Mesodermal cell (in vitro differentiated cells): ENCODE results near the gene LDLRAP1.

Experiments used
- H3K27ac ChIP-seq: 2 replicates; pipeline ENCODE4 v1.7.0; 2013; ENCODE audit warnings: mild to moderate bottlenecking, low read depth, low read length, moderate library complexity; ENCODE audit not compliant: severe bottlenecking
- H3K36me3 ChIP-seq: 2 replicates; pipeline ENCODE4 v1.7.1; 2013; ENCODE audit warnings: mild to moderate bottlenecking, low read length, moderate library complexity; ENCODE audit not compliant: control insufficient read depth, insufficient read depth
- H3K4me1 ChIP-seq: one replicate; pipeline ENCODE4 v1.7.1; 2013; ENCODE audit warnings: mild to moderate bottlenecking, low read length; ENCODE audit not compliant: insufficient read depth, control insufficient read depth, poor library complexity, severe bottlenecking
- H3K4me3 ChIP-seq: 2 replicates; pipeline ENCODE4 v1.7.0; 2013; ENCODE audit warnings: low read length, control low read depth, mild to moderate bottlenecking; ENCODE audit not compliant: insufficient read depth, poor library complexity, severe bottlenecking; ENCODE audit errors: extremely low read depth
- H3K9me3 ChIP-seq: 2 replicates; pipeline ENCODE4 v1.7.1; 2013; ENCODE audit warnings: mild to moderate bottlenecking, low read length, moderate library complexity; ENCODE audit not compliant: control insufficient read depth
- whole genome bisulfite sequencing, 2 experiments: methylation state at CpG; one replicate each; pipeline ENCODE4 v1.1.5; 2013; ENCODE audit warnings: missing lambda C conversion rate in 2 of 2; ENCODE audit not compliant: insufficient coverage in 2 of 2; 5-methylcytosine and 5-hydroxymethylcytosine counted together

LDLRAP1 gene

DNA sequence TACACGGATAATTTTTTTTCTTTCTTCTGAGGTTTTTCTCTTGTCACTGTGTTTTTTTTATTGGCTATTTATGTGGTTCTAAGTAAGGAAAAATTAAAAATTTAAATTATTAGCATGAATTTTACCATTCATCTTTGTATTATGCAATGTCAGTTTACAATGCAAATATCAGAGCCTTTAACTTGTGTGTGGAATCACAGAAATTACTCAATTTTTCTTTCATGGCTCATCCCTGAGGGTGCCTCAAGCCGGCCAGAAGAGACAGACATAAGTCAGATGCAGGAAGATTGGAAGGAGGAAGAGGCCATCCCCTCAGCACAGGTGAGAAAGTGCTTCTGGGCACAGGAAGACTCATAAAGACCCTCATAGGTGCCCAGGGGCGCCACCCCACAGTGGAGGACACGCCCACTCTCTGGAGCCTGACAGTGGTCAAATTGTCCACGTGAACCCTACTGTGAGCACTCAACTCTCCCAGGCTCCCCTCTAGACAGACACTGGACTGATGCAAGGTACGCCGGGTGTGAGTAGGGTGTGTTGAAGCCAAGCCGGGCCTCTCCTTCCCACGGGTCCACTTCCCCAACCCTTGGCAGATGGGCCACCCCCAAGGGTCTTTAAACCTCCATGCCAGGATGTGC is 9.5 kb upstream of the LDLRAP1 start:
- Histone ChIP-seq H3K36me3 (no peaks in the 10 kb centered on the region), H3K9me3 (no peaks in the 10 kb centered on the region), H3K4me3 (no peak overlapping the region), H3K4me1 (no peaks in the 10 kb centered on the region), H3K27ac (no peak overlapping the region)
- 68 to 82% methylated on average over 4 to 7 of the region's 9 CpGs for WGBS, 2 experiments

GRCh38 chr1:25534410-25534788 is 9.0 kb upstream of the LDLRAP1 start:
- no peaks in the 10 kb centered on the region for H3K36me3 ChIP-seq
- H3K9me3 ChIP-seq: no peaks in the 10 kb centered on the region
- WGBS, 2 experiments: 79 to 84% methylated on average over 3 to 4 of the region's 4 CpGs
- H3K4me3 ChIP-seq: no peak overlapping the region
- no peak overlapping the region for H3K27ac ChIP-seq
- no peaks in the 10 kb centered on the region for H3K4me1 ChIP-seq

GRCh38 chr1:25536124-25536523 is 7.3 kb upstream of the LDLRAP1 start:
- H3K36me3 ChIP-seq: no peaks in the 10 kb centered on the region
- H3K9me3 ChIP-seq: no peaks in the 10 kb centered on the region
- WGBS, 2 experiments: 93 to 96% methylated on average over 3 of the region's 3 CpGs
- no peak overlapping the region for H3K27ac ChIP-seq
- H3K4me3 ChIP-seq: no peak overlapping the region
- H3K4me1 ChIP-seq: no peaks in the 10 kb centered on the region

DNA sequence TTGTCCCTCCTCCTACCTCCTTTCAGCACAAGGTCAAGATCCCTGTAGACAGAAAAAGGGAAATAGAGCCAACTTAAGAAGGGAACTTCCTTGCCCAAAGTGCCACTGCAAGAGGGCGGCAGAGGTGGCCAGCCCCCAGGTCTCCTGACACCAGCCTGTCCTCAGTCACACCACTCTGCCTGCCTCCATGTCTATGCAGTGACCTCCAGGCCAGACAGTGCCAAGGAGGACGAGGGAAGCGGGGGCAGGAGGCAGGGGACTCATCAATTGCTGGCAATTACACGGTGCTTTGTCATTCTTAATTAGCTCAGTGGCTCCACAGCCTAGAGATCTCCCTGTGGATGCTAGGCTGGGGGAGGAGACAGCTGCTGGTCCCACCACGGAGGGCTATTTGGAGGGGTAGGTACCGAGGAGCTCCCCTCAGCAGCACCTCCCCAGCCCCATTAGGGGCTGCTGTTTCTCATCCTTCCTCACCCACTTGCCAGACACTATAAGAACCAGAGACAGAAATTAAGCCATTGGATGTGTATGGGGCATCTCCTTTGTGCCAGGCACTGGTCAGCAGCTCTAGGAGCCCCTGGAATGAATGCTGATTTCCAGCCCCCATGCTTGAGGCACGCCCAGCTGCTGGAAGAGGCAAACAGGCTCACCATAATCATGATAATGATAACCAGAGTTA is 6.1 kb upstream of the LDLRAP1 start:
- Histone ChIP-seq H3K4me1 (no peaks in the 10 kb centered on the region), H3K9me3 (no peaks in the 10 kb centered on the region), H3K36me3 (no peaks in the 10 kb centered on the region), H3K27ac (no peak overlapping the region), H3K4me3 (no peak overlapping the region)
- 53 to 64% methylated on average over 5 of the region's 7 CpGs for WGBS, 2 experiments

- Histone ChIP-seq H3K36me3 (no peaks in the 10 kb centered on the region), H3K4me3 (no peak overlapping the region), H3K4me1 (no peaks in the 10 kb centered on the region), H3K9me3 (no peaks in the 10 kb centered on the region), H3K27ac (no peak overlapping the region)
- WGBS, 2 experiments: 67 to 83% methylated on average over 2 to 4 of the region's 4 CpGs
Observed at GRCh38 chr1:25538191-25538767, 5.1 kb upstream of the LDLRAP1 start.

GRCh38 chr1:25540750-25541342 is 2.6 kb upstream of the LDLRAP1 start:
- 91 to 96% methylated on average over 12 of the region's 13 CpGs for WGBS, 2 experiments
- Histone ChIP-seq H3K4me1 (peaks cover 4% of the 10 kb centered on the region), H3K9me3 (no peaks in the 10 kb centered on the region), H3K27ac (no peak overlapping the region), H3K36me3 (no peaks in the 10 kb centered on the region), H3K4me3 (no peak overlapping the region)

DNA sequence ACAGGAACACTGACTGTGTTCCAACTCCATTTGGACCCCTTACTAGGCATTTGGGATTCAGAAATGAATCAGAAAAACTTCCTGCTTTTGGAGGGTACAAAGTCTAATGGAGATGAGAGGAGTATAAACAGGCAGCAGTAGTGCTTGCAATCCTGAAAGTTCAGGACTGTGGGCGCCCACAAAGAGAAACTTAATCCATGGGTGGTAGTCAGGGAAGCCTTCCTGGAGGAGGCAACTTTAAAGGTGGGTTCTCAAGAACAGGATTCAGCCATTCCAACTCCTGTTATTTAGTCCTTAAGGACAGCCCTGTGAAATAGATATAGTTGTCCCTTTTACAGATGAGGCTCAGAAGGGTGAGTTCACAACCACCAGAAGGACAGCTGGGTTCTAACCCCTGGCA is 2.0 kb upstream of the LDLRAP1 start:
- H3K4me3 ChIP-seq: no peak overlapping the region
- no peak overlapping the region for H3K27ac ChIP-seq
- H3K9me3 ChIP-seq: no peaks in the 10 kb centered on the region
- peaks cover 4% of the 10 kb centered on the region for H3K4me1 ChIP-seq
- no peaks in the 10 kb centered on the region for H3K36me3 ChIP-seq
- WGBS, 2 experiments: 78 to 100% methylated on average over 1 of the region's 1 CpG

DNA sequence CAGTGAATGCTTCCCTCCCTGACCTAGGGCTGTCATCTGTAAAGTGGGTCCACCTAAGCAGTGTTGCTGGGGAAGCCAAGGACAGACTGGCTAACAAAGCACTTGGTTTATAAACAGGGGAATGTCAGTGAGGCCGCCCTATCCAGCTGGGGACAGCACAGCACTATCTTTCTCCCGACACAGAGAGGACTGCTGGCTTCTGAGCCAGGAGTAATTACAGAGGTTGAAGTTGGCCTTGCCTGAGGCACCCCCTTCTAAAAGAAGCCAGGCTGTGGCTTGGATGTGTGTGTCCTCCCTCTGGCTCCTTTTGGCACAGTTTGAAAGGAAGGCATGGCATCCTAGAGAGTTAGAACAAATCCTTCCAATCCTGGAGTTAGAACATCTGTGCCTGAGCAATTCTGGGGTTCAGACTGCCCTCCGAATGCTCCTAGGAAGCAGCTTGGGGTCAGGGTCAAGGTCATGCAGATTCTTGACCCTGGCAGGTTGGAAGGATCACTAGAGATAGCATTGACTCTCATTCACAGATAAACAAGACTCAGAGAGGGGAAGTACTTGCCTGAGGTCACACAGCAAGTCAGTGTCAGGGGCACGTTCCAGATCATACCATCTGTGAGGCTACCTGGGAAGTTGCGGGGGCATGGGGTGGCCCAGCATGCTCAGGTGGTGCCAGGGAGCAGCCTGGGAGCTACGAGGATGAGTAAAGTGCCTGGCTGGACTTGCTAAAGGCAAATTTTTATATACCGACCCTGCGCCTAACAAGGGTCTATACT is 1.3 kb upstream of the LDLRAP1 start:
- H3K27ac ChIP-seq: no peak overlapping the region
- H3K9me3 ChIP-seq: no peaks in the 10 kb centered on the region
- WGBS, 2 experiments: 89 to 91% methylated on average over 8 of the region's 8 CpGs
- peaks cover 4% of the 10 kb centered on the region for H3K4me1 ChIP-seq
- H3K36me3 ChIP-seq: no peaks in the 10 kb centered on the region
- H3K4me3 ChIP-seq: no peak overlapping the region

- H3K4me3 ChIP-seq: peak overlapping the region; percentile 70
- no peaks in the 10 kb centered on the region for H3K36me3 ChIP-seq
- WGBS, 2 experiments: 45% methylated on average over 4 of the region's 7 CpGs; no CpG with 5 or more reads in 1 of the 2 experiments
- no peak overlapping the region for H3K27ac ChIP-seq
- no peaks in the 10 kb centered on the region for H3K9me3 ChIP-seq
- H3K4me1 ChIP-seq: peaks cover 4% of the 10 kb centered on the region
Observed at GRCh38 chr1:25543005-25543424, 391 bp upstream of the LDLRAP1 start.

- 19 to 21% methylated on average over 23 of the region's 25 CpGs for WGBS, 2 experiments
- peaks cover 7% of the 10 kb centered on the region for H3K4me1 ChIP-seq
- no peaks in the 10 kb centered on the region for H3K36me3 ChIP-seq
- no peak overlapping the region for H3K27ac ChIP-seq
- H3K4me3 ChIP-seq: peak overlapping the region; percentile 70
- no peaks in the 10 kb centered on the region for H3K9me3 ChIP-seq
Observed at GRCh38 chr1:25544243-25544764, 898 bp downstream of the LDLRAP1 start.
